Measurements from ENCODE around the gene CFAP65.

Gene CFAP65

GRCh38 chr2:219020604-219021365, 20.5 kb downstream of the CFAP65 start:
- H3K4me3 ChIP-seq (ENCODE audit: low read depth, low read length) = no peak overlapping the region
- no peak for TF ChIP-seq CTCF (IDR thresholded peaks at IDR 0.05; ENCODE audit: low read depth, low read length)

DNA sequence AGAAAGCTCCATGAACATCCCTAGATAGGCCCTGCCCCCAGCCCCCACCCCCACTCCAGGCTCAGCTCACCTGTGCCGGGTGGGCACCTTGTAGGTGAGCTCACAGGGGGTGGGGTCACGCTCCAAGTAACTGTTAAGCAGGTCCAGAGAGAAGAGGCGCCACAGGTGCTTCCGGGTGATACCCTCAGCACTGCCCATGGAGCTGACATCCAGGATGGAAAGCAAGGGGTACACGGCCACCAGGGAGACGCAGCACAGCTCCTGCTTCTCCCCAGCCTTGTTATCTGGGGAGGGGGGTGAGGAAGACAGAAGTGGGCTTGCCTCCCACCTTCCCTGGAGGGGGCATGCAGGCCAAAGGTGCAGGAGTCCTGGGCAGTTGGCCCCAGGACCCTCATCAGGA, 21.9 kb downstream of the CFAP65 start:
- H3K4me3 ChIP-seq (ENCODE audit: low read depth, low read length) = no peak overlapping the region
- TF ChIP-seq CTCF (IDR thresholded peaks at IDR 0.05; ENCODE audit: low read depth, low read length) = no peak

DNA sequence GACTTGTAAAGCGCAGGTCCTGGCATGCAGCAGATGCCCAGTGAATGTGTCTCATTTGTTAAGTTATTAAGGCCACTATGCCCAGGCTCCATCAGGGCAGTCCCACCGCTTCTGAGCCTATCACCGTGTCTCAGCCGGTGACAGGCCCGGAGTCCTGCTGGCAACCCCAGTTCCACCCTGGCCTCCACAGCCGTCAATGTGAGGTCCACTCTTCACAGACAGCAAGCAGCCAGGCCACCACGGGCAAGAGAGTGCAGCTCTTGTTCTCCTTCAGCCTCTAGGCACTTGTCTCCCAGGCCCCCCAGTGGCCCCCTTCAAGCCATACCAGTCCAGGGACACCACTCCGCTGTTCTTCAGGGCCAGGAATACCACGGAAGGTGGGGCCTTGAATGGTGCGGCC, 22.6 kb downstream of the CFAP65 start:
- H3K4me3 ChIP-seq (ENCODE audit: low read depth, low read length) = no peak overlapping the region
- no peak for TF ChIP-seq CTCF (IDR thresholded peaks at IDR 0.05; ENCODE audit: low read depth, low read length)

DNA sequence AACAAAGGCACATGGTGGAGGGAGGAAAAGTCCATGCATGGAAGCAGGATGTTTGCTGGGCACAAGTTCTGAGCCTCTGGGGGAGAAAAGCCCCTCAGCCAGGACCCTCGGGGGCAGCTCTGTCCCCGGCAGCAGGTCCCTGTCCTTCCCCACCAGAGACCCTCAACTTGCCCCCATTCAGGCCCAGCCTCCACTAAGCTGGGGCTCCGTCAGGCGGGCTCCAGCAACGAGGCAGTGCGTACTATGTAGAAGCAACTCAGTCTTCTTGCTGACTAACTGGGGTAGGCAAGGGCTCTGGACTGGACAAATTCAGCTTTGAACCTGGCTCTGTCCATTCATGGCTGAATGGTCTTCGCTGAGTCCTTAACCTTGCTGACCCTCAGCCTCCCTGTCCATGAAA, 23.0 kb downstream of the CFAP65 start:
- TF ChIP-seq CTCF (IDR thresholded peaks at IDR 0.05; ENCODE audit: low read depth, low read length) = no peak
- H3K4me3 ChIP-seq (ENCODE audit: low read depth, low read length) = no peak overlapping the region

DNA sequence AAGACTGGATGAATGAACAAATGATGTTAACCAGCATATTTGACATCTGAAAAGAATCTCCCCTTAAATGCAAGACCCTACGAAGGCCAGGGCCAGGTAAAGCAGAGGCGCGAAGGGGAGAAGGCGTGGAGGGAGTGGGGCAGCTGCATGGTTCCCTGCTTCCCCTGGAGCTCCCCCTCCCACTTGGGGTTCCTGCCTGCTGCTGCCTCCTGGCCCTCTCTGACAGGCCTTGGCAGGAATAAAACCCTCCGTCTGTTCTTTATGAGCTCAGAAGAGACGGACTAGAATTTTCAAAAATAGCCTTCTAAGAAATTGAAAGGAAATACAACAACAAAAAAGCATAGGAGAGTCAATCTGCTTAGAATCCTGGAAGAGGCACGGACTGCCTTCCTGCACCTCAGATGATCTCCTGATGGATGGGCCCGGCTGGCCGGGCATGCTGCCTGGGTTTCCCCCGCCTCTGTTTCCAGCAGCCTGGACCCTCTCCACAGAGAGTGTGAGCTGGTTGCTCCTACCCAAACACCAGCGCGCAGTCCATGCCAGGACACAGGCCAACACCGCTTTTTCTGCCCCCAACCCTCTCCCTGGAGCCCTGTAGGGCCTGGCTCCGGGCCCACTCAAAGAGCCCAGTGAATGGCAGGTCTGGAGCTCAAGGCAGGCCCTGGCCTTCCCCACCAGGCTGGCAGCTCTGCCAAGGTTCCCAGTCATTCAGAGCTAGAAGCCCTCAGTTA, 23.9 kb downstream of the CFAP65 start:
- no peak overlapping the region for H3K4me3 ChIP-seq (ENCODE audit: low read depth, low read length)
- TF ChIP-seq CTCF (IDR thresholded peaks at IDR 0.05; ENCODE audit: low read depth, low read length) = no peak

GRCh38 chr2:219016721-219017120, 24.6 kb downstream of the CFAP65 start:
- TF ChIP-seq CTCF (IDR thresholded peaks at IDR 0.05; ENCODE audit: low read depth, low read length) = no peak
- no peak overlapping the region for H3K4me3 ChIP-seq (ENCODE audit: low read depth, low read length)

GRCh38 chr2:219010873-219011272, 30.4 kb downstream of the CFAP65 start:
- H3K4me3 ChIP-seq (ENCODE audit: low read depth, low read length) = no peak overlapping the region
- TF ChIP-seq CTCF (IDR thresholded peaks at IDR 0.05; ENCODE audit: low read depth, low read length) = no peak

All from WI38 (cell line).